HCT116 (cell line): ENCODE data around the gene MAP7D1. TPM values are rescaled to one million over a fixed set of nuclear protein-coding genes. Genes with fewer than 3 reads are reported as not detected.

Source experiments
- ATAC-seq: fragments of 200-7000 bp; cut with Tn5 transposase; 2 replicates; pipeline ENCODE4 v1.9.1; 2020; ENCODE audit warnings: mild to moderate bottlenecking, moderate library complexity
- BruUV-seq: library from RNA; stranded (reverse); fragments of 400-500 nt; replicated peaks from 2 replicates; lab custom pipeline; 2021; lab: Mats Ljungman, UMichigan
- CTCF ChIA-PET: fragments of 300-600 bp; sonication (Branson Sonifier 250); formaldehyde crosslinking; loops from one replicate; lab custom pipeline; 2021; ENCODE audit warnings: antibody characterized with exemption; lab: Charles Lee
- POLR2A ChIA-PET: fragments of 300-600, 350-600 bp; sonication (Branson Sonifier 250); formaldehyde crosslinking; loops from one replicate; lab custom pipeline; 2021; ENCODE audit warnings: antibody characterized with exemption; lab: Charles Lee
- RAD21 ChIA-PET, 2 experiments: fragments of 300-600 bp; sonication (Branson Sonifier 250); formaldehyde crosslinking; loops; one replicate each; lab custom pipeline; 2023; ENCODE audit warnings: low total read pairs in 2 of 2; ENCODE audit not compliant: uncharacterized antibody in 2 of 2, unreplicated experiment in 2 of 2, low non-redundant PET in 1 of 2; lab: Charles Lee
- DNase-seq: peaks from one replicate; pipeline ENCODE4 v3.0.0-alpha.2; 2010; ENCODE audit warnings: low read depth, low spot score
- H2AFZ ChIP-seq: fragments of 200-600 bp; shearing (Covaris generic), sonication (generic); 2 replicates; pipeline ENCODE4 v1.6.1; 2017; ENCODE audit warnings: low read depth, mixed run types, mixed read lengths, antibody characterized with exemption, low read length; ENCODE audit not compliant: poor library complexity, severe bottlenecking
- H3K27ac ChIP-seq: 2 replicates; pipeline ENCODE4 v1.5.1; 2012; ENCODE audit warnings: low read depth, low read length
- H3K27me3 ChIP-seq: fragments of 200-600 bp; sonication (generic); 2 replicates; pipeline ENCODE4 v1.6.1; 2016; ENCODE audit warnings: mixed run types, low read length, mixed read lengths; ENCODE audit not compliant: insufficient read depth
- H3K36me3 ChIP-seq, 2 experiments: fragments of 200-500 bp in 1 of 2; fragments of 200-600 bp in 1 of 2; sonication (Bioruptor generic) in 1 of 2; sonication (generic) in 1 of 2; 2 replicates each; pipeline versions ENCODE4 v1.5.1 to v1.6.1; 2014 to 2016; ENCODE audit warnings: low read length in 2 of 2, inconsistent platforms in 1 of 2, mixed read lengths in 1 of 2, mixed run types in 1 of 2; ENCODE audit not compliant: insufficient read depth in 2 of 2, control insufficient read depth in 1 of 2
- H3K4me1 ChIP-seq, 2 experiments: fragments of 200-600 bp in 1 of 2; sonication (generic) in 1 of 2; 2 replicates each; pipeline versions ENCODE4 v1.5.1 to v1.6.1; 2012 to 2017; ENCODE audit warnings: low read length in 2 of 2, inconsistent platforms in 1 of 2, mild to moderate bottlenecking in 1 of 2, mixed read lengths in 1 of 2, mixed run types in 1 of 2, moderate library complexity in 1 of 2; ENCODE audit not compliant: insufficient read depth in 2 of 2, control insufficient read depth in 1 of 2
- H3K4me2 ChIP-seq: fragments of 200-600 bp; sonication (generic); 2 replicates; pipeline ENCODE4 v1.6.1; 2017; ENCODE audit warnings: mixed run types, low read length, mixed read lengths
- H3K4me3 ChIP-seq, 2 experiments: fragments of 200-600 bp in 1 of 2; sonication (generic) in 1 of 2; replicated peaks in 1 of 2; 2 replicates each; pipeline ENCODE4 v1.5.1; 2011 to 2016; ENCODE audit warnings: low read length in 2 of 2, control low read depth in 1 of 2, low read depth in 1 of 2, mild to moderate bottlenecking in 1 of 2, mixed read lengths in 1 of 2, mixed run types in 1 of 2
- H3K79me2 ChIP-seq: fragments of 200-600 bp; sonication (generic); 2 replicates; pipeline ENCODE4 v1.6.1; 2017; ENCODE audit warnings: mild to moderate bottlenecking, mixed run types, low read length, moderate library complexity, mixed read lengths; ENCODE audit not compliant: insufficient read depth
- H3K9ac ChIP-seq: fragments of 200-600 bp; sonication (generic); 2 replicates; pipeline ENCODE4 v1.6.1; 2016; ENCODE audit warnings: low read length, mixed read lengths
- H3K9me2 ChIP-seq: fragments of 200-600 bp; sonication (generic), shearing (Covaris generic); 2 replicates; pipeline ENCODE4 v1.6.1; 2017; ENCODE audit warnings: mixed run types, mild to moderate bottlenecking, moderate library complexity; ENCODE audit not compliant: insufficient read depth
- H3K9me3 ChIP-seq, 2 experiments: fragments of 200-500 bp in 1 of 2; fragments of 200-600 bp in 1 of 2; sonication (Bioruptor generic) in 1 of 2; sonication (generic) in 1 of 2; 2 replicates each; pipeline ENCODE4 v1.6.1; 2014 to 2017; ENCODE audit warnings: low read length in 2 of 2, mixed read lengths in 2 of 2, inconsistent platforms in 1 of 2, low read depth in 1 of 2, mild to moderate bottlenecking in 1 of 2, mixed run types in 1 of 2, moderate library complexity in 1 of 2; ENCODE audit not compliant: control insufficient read depth in 1 of 2, insufficient read depth in 1 of 2
- H4K20me1 ChIP-seq: fragments of 200-600 bp; sonication (generic), shearing (Covaris generic); 2 replicates; pipeline ENCODE4 v1.6.1; 2017; ENCODE audit warnings: mixed run types, mild to moderate bottlenecking, moderate library complexity; ENCODE audit not compliant: insufficient read depth
- CEBPB ChIP-seq: IDR thresholded peaks from 2 replicates; pipeline ENCODE4 v1.6.1; 2012; ENCODE audit warnings: low read depth
- EGR1 ChIP-seq: IDR thresholded peaks from 2 replicates; pipeline ENCODE4 v1.6.1; 2012; ENCODE audit warnings: low read depth
- ELF1 ChIP-seq: IDR thresholded peaks from 2 replicates; pipeline ENCODE4 v1.6.1; 2012; ENCODE audit warnings: low read depth, borderline replicate concordance
- EZH2phosphoT487 ChIP-seq: fragments of 200-600 bp; IDR thresholded peaks from 2 replicates; pipeline ENCODE4 v1.6.1; 2018; ENCODE audit warnings: antibody characterized with exemption, borderline replicate concordance
- FOSL1 ChIP-seq: IDR thresholded peaks from 2 replicates; pipeline ENCODE4 v1.6.1; 2012; ENCODE audit warnings: low read depth
- JUND ChIP-seq: IDR thresholded peaks from 2 replicates; pipeline ENCODE4 v1.6.1; 2012
- POLR2A ChIP-seq: IDR thresholded peaks from 2 replicates; pipeline ENCODE4 v1.7.0; 2011; ENCODE audit warnings: borderline replicate concordance; ENCODE audit not compliant: insufficient read depth, insufficient read length; ENCODE audit errors: extremely low read depth
- POLR2AphosphoS5 ChIP-seq: IDR thresholded peaks from 2 replicates; pipeline ENCODE4 v1.6.1; 2011; ENCODE audit warnings: mild to moderate bottlenecking, low read depth, low read length, moderate library complexity
- RAD21 ChIP-seq: IDR thresholded peaks from 2 replicates; pipeline ENCODE4 v1.6.1; 2012; ENCODE audit warnings: low read depth, mild to moderate bottlenecking
- SP1 ChIP-seq: IDR thresholded peaks from 2 replicates; pipeline ENCODE4 v1.6.1; 2012; ENCODE audit warnings: low read depth
- YY1 ChIP-seq: IDR thresholded peaks from 2 replicates; pipeline ENCODE4 v1.6.1; 2011; ENCODE audit warnings: low read length, low read depth, moderate library complexity, mild to moderate bottlenecking; ENCODE audit not compliant: insufficient replicate concordance; ENCODE audit errors: extremely low read depth
- ZFX ChIP-seq: fragments of 450-650 bp; IDR thresholded peaks from 2 replicates; pipeline ENCODE4 v1.6.1; 2017
- ZNF274 ChIP-seq: fragments of 200-500 bp; sonication (Bioruptor generic); IDR thresholded peaks from 2 replicates; pipeline ENCODE4 v1.6.1; 2014; ENCODE audit warnings: mild to moderate bottlenecking, low read depth, low read length, inconsistent platforms
- intact Hi-C: fragments of 100-400 bp; cut with micrococcal nuclease; formaldehyde crosslinking; loops from 2 replicates; pipeline ENCODE4 v1.10.0; 2022
- total RNA-seq: library from RNA; stranded (reverse); gene quantifications from one replicate; pipeline ENCODE4 v1.2.1, GENCODE V29; 2021; ENCODE audit not compliant: unreplicated experiment
- TF ChIP-seq, protein P1 (sequence below): IDR thresholded peaks from 2 replicates; pipeline ENCODE4 v1.6.1; 2011; ENCODE audit warnings: mild to moderate bottlenecking, low read length, moderate library complexity; ENCODE audit not compliant: insufficient replicate concordance; ENCODE audit errors: extremely low read depth
- TF ChIP-seq, protein P2 (sequence below), 3 experiments: fragments of 200-600 bp in 1 of 3; sonication (generic) in 1 of 3; IDR thresholded peaks in 2 of 3; conservative IDR thresholded peaks in 1 of 3; 2 replicates each; pipeline ENCODE4 v1.5.1; 2012 to 2017; ENCODE audit warnings: low read depth in 2 of 3, low read length in 2 of 3, antibody characterized with exemption in 1 of 3, borderline replicate concordance in 1 of 3, control low read depth in 1 of 3, mild to moderate bottlenecking in 1 of 3, mixed read lengths in 1 of 3, mixed run types in 1 of 3, moderate library complexity in 1 of 3; ENCODE audit not compliant: insufficient read depth in 1 of 3

MAP7D1 gene
- total RNA-seq, 1 experiment from 2014 or later: 71.8 TPM

DNA sequence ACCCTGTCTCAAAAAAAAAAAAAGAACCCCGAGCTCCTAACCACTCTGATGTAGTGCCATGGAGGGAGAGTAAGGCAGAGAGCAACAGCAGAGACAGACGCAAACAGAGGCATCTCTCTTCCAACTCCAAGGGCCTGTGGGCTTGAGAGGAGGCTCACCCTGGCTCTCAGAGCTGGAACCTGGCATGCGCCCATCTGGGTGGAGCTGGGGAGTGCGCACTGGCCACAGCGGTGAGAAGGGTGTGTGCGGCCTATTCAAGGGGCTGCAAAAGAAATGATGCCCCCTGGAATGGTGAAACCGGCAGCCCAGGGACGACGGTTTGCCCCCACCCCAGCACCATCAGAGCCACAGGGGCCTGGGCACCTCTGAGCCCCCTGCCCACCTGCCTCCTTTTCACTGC is 48.6 kb upstream of the MAP7D1 start:
- Histone ChIP-seq H3K4me2 (no peak overlapping the region), H3K9ac (no peak overlapping the region), H3K4me3 (no peak overlapping the region), H3K9me3 (no peaks in the 10 kb centered on the region), H3K36me3 (no peaks in the 10 kb centered on the region), H3K9me2 (no peaks in the 10 kb centered on the region), H3K4me1 (peaks cover 2 to 9% of the 10 kb centered on the region in 2 experiments; a peak in 3 of 4 replicates), H3K27me3 (no peaks in the 10 kb centered on the region), H3K79me2 (no peaks in the 10 kb centered on the region), H4K20me1 (no peaks in the 10 kb centered on the region), H2AFZ (no peak overlapping the region), H3K27ac (no peak overlapping the region)
- TF ChIP-seq SP1: no peak
- TF ChIP-seq, protein P1, sequence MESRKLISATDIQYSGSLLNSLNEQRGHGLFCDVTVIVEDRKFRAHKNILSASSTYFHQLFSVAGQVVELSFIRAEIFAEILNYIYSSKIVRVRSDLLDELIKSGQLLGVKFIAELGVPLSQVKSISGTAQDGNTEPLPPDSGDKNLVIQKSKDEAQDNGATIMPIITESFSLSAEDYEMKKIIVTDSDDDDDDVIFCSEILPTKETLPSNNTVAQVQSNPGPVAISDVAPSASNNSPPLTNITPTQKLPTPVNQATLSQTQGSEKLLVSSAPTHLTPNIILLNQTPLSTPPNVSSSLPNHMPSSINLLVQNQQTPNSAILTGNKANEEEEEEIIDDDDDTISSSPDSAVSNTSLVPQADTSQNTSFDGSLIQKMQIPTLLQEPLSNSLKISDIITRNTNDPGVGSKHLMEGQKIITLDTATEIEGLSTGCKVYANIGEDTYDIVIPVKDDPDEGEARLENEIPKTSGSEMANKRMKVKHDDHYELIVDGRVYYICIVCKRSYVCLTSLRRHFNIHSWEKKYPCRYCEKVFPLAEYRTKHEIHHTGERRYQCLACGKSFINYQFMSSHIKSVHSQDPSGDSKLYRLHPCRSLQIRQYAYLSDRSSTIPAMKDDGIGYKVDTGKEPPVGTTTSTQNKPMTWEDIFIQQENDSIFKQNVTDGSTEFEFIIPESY: no peak
- no peak for TF ChIP-seq ELF1
- TF ChIP-seq POLR2A: no peak
- TF ChIP-seq EZH2phosphoT487: no peak
- TF ChIP-seq FOSL1: no peak
- TF ChIP-seq, protein P2, sequence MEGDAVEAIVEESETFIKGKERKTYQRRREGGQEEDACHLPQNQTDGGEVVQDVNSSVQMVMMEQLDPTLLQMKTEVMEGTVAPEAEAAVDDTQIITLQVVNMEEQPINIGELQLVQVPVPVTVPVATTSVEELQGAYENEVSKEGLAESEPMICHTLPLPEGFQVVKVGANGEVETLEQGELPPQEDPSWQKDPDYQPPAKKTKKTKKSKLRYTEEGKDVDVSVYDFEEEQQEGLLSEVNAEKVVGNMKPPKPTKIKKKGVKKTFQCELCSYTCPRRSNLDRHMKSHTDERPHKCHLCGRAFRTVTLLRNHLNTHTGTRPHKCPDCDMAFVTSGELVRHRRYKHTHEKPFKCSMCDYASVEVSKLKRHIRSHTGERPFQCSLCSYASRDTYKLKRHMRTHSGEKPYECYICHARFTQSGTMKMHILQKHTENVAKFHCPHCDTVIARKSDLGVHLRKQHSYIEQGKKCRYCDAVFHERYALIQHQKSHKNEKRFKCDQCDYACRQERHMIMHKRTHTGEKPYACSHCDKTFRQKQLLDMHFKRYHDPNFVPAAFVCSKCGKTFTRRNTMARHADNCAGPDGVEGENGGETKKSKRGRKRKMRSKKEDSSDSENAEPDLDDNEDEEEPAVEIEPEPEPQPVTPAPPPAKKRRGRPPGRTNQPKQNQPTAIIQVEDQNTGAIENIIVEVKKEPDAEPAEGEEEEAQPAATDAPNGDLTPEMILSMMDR (IDR thresholded peaks at IDR 0.05 in 2 of 3, conservative IDR thresholded peaks at IDR 0.05 in 1 of 3; ENCODE audit: borderline replicate concordance in 1 of 3, insufficient read depth in 1 of 3, low read depth in 2 of 3, low read length in 2 of 3): no peak
- no peak for TF ChIP-seq ZFX
- no peak for TF ChIP-seq RAD21
- TF ChIP-seq ZNF274: no peak
- no peak for TF ChIP-seq CEBPB
- TF ChIP-seq JUND: no peak
- no peak for TF ChIP-seq YY1
- no peak for TF ChIP-seq EGR1
- no peak for TF ChIP-seq POLR2AphosphoS5
- no peak for DNase-seq
- ChIA-PET CTCF (interaction anchor here (1.1 kb wide), 1 partner anchor 27 kb away, joined by 4 read pairs; no protein-coding TSS in a partner anchor), POLR2A (no interaction called here), RAD21 (no interaction called here)
- intact Hi-C loops: loop anchor here (10.0 kb wide), 1 partner anchor 447 kb away; no protein-coding TSS in a partner anchor
- BruUV-seq: no TSS peak
- ATAC-seq: no peak
